ENCODE results near the gene ENTPD2. TPM values are rescaled to one million over a fixed set of nuclear protein-coding genes. Genes with fewer than 3 reads are reported as not detected.

Gene ENTPD2
- total and polyA plus RNA-seq, 7 experiments from 2014 or later: not detected

DNA sequence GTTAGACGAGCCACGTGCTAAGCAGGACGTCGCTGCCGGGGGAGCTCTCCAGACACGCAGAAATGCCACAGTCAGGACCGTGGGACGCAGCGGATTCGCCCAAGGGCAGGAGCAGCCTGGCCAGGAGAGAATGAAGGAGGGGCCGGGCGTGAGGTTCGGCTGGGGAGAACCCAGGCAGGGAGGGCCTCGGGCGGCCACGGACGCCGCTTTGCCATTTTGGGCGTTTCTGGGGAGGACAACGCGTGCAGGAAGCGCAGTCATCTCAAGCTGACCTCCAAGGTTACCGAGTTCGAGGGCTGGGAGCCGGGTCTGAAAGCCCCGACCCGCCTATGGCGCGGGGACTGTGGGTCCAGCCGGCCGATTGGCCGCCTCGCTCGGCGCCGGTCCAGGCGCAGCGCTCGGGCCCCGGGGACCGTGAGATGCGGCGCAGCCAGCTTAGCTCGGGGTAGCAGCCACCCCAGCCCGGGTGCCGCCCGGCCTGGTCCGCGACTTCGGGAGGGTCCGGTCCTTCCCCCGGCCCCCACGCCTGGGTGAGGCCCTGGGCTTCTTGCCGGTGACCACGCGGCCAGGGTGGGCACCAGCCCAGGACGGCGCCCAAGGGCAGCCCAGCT lies 32.2 kb upstream of the ENTPD2 start:
- H3K36me3 Mint-ChIP-seq: peaks cover 0 to 15% (median 5%) of the 10 kb centered on the region in 5 donors
- no peaks in the 10 kb centered on the region for H3K27me3 Mint-ChIP-seq
- Histone ChIP-seq H3K4me3 (ENCODE audit: low read length) (peak overlapping the region; percentile 73), H3K36me3 (ENCODE audit: control insufficient read depth in 2 of 3, insufficient read depth in 3 of 3, low read length in 3 of 3) (peaks cover 0 to 37% (median 0%) of the 10 kb centered on the region in 3 experiments), H3K9me3 (ENCODE audit: control insufficient read depth in 2 of 3, low read length in 3 of 3) (no peaks in the 10 kb centered on the region), H3K27ac (ENCODE audit: low read depth, low read length) (peak overlapping the region; percentile 89), H3K4me1 (ENCODE audit: control insufficient read depth in 2 of 2, insufficient read depth in 2 of 2, low read length in 2 of 2) (peaks cover 18% of the 10 kb centered on the region in 2 donors), H3K27me3 (ENCODE audit: control insufficient read depth in 2 of 2, insufficient read depth in 2 of 2, low read length in 2 of 2) (no peaks in the 10 kb centered on the region)
- H3K27ac Mint-ChIP-seq: peak overlapping the region; percentile 92 to 98 (median 94)
- H3K4me3 Mint-ChIP-seq: peak overlapping the region; percentile 78 to 96 (median 89)
- ChIA-PET POLR2A (interaction anchor here (0.6 to 4.5 kb wide), 23 partner anchors 9 to 676 kb away, joined by 3 to 70 read pairs (median 4); partner anchors contain the start of genes CYSRT1, DPP7, ENTR1 and NPDC1), CTCF (interaction anchor here (1.2 to 2.2 kb wide), 7 partner anchors 10 to 151 kb away, joined by 4 to 10 read pairs (median 5); partner anchors contain the start of gene SAPCD2)
- peaks cover 0 to 2% (median 0%) of the 10 kb centered on the region in 11 donors for H3K9me3 Mint-ChIP-seq
- peaks cover 25 to 31% (median 30%) of the 10 kb centered on the region in 7 donors for H3K4me1 Mint-ChIP-seq
- DNase-seq (peak in 3 of 9 donors; percentile 16 to 57 (median 25)), ATAC-seq (peak; percentile 0)
- intact Hi-C loops (cut with micrococcal nuclease): loop anchor here (1.0 to 5.0 kb wide), 18 partner anchors 9 to 674 kb away; partner anchors contain the start of genes SAPCD2 (in 2 of the 2), TPRN (in 2 of the 2), TUBB4B (in 2 of the 2) and UAP1L1 (in 2 of the 2)

DNA sequence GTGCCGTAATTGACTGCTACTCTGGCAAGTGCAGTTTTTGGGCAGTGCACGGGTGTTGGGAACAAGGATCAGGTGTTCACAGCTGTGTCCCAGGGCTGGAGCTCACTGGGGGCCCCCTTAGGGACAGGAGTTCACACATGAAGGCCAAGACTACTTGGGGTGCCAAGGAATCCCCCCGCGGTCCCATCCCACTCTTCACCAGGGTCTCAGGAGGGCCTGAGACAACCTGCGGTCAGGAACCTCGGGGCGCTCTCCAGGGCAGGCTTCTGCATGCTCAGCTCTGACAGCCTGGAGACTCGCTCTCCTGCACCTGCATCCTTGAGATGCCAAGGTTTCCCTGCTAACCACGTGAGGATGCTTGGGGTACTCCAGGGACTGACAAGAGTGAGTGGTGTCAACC lies 30.7 kb upstream of the ENTPD2 start:
- intact Hi-C loops (cut with micrococcal nuclease): no loop called here
- no peak overlapping the region for H3K27ac Mint-ChIP-seq

DNA sequence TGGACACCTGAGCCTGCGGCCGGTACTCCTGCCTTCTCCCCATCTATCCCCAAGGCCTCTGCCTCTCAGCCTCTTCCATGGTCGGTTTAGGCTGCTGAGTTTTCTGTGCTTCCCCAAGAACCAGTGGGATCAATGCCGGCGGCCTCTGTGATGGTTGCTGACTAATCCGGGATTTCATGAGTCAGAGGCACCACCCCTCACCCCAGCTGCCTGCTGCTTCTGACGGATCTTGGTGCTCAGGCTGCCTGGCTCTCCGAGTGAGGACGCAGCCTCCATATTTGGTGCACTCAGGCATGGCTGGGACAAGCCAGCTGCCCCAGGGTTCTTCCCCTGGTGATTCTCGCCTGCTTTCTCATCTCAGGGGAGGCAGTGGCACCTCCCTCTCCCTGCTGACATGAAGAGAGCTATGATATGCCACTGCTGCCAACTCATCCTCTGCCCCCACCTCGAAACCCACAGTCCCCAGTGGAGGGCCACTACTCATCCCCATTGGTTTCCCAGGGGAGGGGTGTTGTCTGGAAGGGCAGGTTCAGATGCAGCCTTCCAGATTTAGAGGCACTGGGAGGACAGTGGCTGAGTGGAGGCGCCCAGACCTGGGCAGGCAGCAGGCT lies 29.6 kb upstream of the ENTPD2 start:
- H3K9me3 ChIP-seq (ENCODE audit: control insufficient read depth in 2 of 3, low read length in 3 of 3): no peaks in the 10 kb centered on the region
- H3K36me3 ChIP-seq (ENCODE audit: control insufficient read depth in 2 of 3, insufficient read depth in 3 of 3, low read length in 3 of 3): peaks cover 0 to 26% (median 0%) of the 10 kb centered on the region in 3 experiments
- intact Hi-C loops (cut with micrococcal nuclease): no loop called here
- H3K4me3 ChIP-seq (ENCODE audit: low read length): no peak overlapping the region
- ATAC-seq (no peak), DNase-seq (no peak)
- ChIA-PET CTCF (no interaction called here), POLR2A (interaction anchor here (0.6 to 0.7 kb wide), 2 partner anchors 670 to 675 kb away, joined by 3 read pairs; no protein-coding TSS in a partner anchor)
- peaks cover 20 to 21% of the 10 kb centered on the region in 2 donors for H3K4me1 ChIP-seq (ENCODE audit: control insufficient read depth in 2 of 2, insufficient read depth in 2 of 2, low read length in 2 of 2)
- no peaks in the 10 kb centered on the region for H3K27me3 Mint-ChIP-seq
- H3K4me3 Mint-ChIP-seq: no peak overlapping the region
- H3K9me3 Mint-ChIP-seq: no peaks in the 10 kb centered on the region
- peaks cover 0 to 7% (median 2%) of the 10 kb centered on the region in 5 donors for H3K36me3 Mint-ChIP-seq
- H3K27ac ChIP-seq (ENCODE audit: low read depth, low read length): no peak overlapping the region
- peaks cover 14 to 27% (median 19%) of the 10 kb centered on the region in 7 donors for H3K4me1 Mint-ChIP-seq
- H3K27ac Mint-ChIP-seq: no peak overlapping the region
- no peaks in the 10 kb centered on the region for H3K27me3 ChIP-seq (ENCODE audit: control insufficient read depth in 2 of 2, insufficient read depth in 2 of 2, low read length in 2 of 2)

More for the DNA sequence above, 30.7 kb upstream of the ENTPD2 start:
- peaks cover 18% of the 10 kb centered on the region in 2 donors for H3K4me1 ChIP-seq (ENCODE audit: control insufficient read depth in 2 of 2, insufficient read depth in 2 of 2, low read length in 2 of 2)
- peaks cover 0 to 36% (median 0%) of the 10 kb centered on the region in 3 experiments for H3K36me3 ChIP-seq (ENCODE audit: control insufficient read depth in 2 of 3, insufficient read depth in 3 of 3, low read length in 3 of 3)
- ChIA-PET POLR2A (interaction anchor here (0.6 to 4.5 kb wide), 4 partner anchors 11 to 676 kb away, joined by 3 to 70 read pairs (median 4); partner anchors contain the start of gene SAPCD2), CTCF (interaction anchor here (2.2 kb wide), 1 partner anchor 55 kb away, joined by 6 read pairs; no protein-coding TSS in a partner anchor)
- peaks cover 0 to 15% (median 5%) of the 10 kb centered on the region in 5 donors for H3K36me3 Mint-ChIP-seq
- DNase-seq (no peak), ATAC-seq (no peak)
- H3K27me3 ChIP-seq (ENCODE audit: control insufficient read depth in 2 of 2, insufficient read depth in 2 of 2, low read length in 2 of 2): no peaks in the 10 kb centered on the region
- no peak overlapping the region for H3K27ac ChIP-seq (ENCODE audit: low read depth, low read length)
- H3K27me3 Mint-ChIP-seq: no peaks in the 10 kb centered on the region
- H3K4me3 Mint-ChIP-seq: peak overlapping the region in 1 of 10 donors; percentile 34
- H3K4me3 ChIP-seq (ENCODE audit: low read length): no peak overlapping the region
- H3K4me1 Mint-ChIP-seq: peaks cover 21 to 35% (median 28%) of the 10 kb centered on the region in 7 donors
- peaks cover 0 to 2% (median 0%) of the 10 kb centered on the region in 11 donors for H3K9me3 Mint-ChIP-seq
- H3K9me3 ChIP-seq (ENCODE audit: control insufficient read depth in 2 of 3, low read length in 3 of 3): no peaks in the 10 kb centered on the region

DNA sequence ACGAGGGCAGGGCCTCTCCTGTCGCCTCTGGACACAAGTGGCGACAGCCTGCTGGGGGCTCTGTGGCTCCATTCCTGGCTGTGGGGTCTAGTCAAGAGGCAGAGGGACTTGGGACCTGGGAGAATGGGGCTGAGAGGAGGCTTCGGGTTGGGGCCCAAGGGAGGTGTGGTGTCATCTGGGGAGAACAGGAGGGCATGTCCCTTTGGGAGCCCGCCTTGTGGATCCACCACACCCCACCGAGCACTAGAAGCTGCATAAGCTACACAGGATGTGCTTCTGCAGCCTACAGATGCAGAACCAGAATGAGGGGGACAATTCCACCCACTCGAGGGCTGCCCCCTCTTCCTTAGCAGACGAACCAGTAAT lies 29.0 kb upstream of the ENTPD2 start:
- H3K27me3 ChIP-seq (ENCODE audit: control insufficient read depth in 2 of 2, insufficient read depth in 2 of 2, low read length in 2 of 2): no peaks in the 10 kb centered on the region
- H3K4me3 ChIP-seq (ENCODE audit: low read length): no peak overlapping the region
- Mint-ChIP-seq H3K27me3 (no peaks in the 10 kb centered on the region), H3K4me1 (peaks cover 10 to 21% (median 14%) of the 10 kb centered on the region in 7 donors), H3K36me3 (peaks cover 0 to 4% (median under 1%) of the 10 kb centered on the region in 5 donors), H3K9me3 (no peaks in the 10 kb centered on the region), H3K4me3 (peak overlapping the region in 1 of 10 donors; percentile 25), H3K27ac (peak overlapping the region in 1 of 9 donors; percentile 38)
- H3K36me3 ChIP-seq (ENCODE audit: control insufficient read depth in 2 of 3, insufficient read depth in 3 of 3, low read length in 3 of 3): peaks cover 0 to 23% (median 0%) of the 10 kb centered on the region in 3 experiments
- intact Hi-C loops (cut with micrococcal nuclease): no loop called here
- DNase-seq (no peak), ATAC-seq (no peak)
- H3K9me3 ChIP-seq (ENCODE audit: control insufficient read depth in 2 of 3, low read length in 3 of 3): no peaks in the 10 kb centered on the region
- no peak overlapping the region for H3K27ac ChIP-seq (ENCODE audit: low read depth, low read length)
- CTCF ChIA-PET: no interaction called here
- peaks cover 21 to 23% of the 10 kb centered on the region in 2 donors for H3K4me1 ChIP-seq (ENCODE audit: control insufficient read depth in 2 of 2, insufficient read depth in 2 of 2, low read length in 2 of 2)
- POLR2A ChIA-PET: no interaction called here

DNA sequence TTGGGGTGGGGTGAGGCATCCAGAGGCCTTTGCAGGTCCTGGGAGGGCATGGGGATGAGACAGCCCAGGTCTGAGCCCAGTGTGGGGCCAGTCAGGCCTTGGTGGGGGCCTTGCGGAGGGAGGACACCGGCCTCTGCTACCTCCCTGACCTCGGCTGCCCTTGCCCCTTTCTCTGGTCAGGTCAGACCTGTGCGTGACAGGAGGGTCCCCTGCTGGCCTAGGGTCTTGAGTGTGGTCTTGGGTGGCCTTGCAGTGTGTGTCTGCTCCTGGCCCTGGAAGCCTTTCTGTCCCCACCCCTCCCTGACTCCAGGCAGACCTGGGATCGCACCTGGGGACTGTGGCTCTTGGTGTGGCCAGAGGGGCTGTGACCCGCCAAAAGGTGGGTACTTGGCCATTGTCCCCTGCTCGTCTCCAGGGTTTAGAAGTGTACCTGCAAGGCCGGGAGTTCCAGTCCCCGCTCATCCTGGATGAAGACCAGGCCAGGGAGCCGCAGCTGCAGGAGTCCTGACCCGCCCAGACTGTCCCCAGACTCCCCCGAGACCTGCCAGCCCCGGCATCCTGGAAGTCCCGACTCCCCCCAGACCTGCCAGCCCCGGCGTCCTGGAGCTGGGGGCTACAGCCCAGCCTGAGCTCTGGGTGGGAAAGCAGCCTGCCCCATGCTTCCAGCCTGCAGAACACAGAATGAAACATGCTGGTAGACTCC lies 28.5 kb upstream of the ENTPD2 start:
- DNase-seq: no peak
- intact Hi-C loops (cut with micrococcal nuclease): no loop called here
- no peak overlapping the region for H3K27ac ChIP-seq (ENCODE audit: low read depth, low read length)
- Mint-ChIP-seq H3K9me3 (no peaks in the 10 kb centered on the region), H3K36me3 (peaks cover 0 to 4% (median 0%) of the 10 kb centered on the region in 5 donors), H3K27ac (peak overlapping the region in 1 of 9 donors; percentile 38), H3K4me1 (peaks cover 5 to 16% (median 8%) of the 10 kb centered on the region in 7 donors), H3K4me3 (no peak overlapping the region), H3K27me3 (no peaks in the 10 kb centered on the region)
- H3K36me3 ChIP-seq (ENCODE audit: control insufficient read depth in 2 of 3, insufficient read depth in 3 of 3, low read length in 3 of 3): peaks cover 0 to 23% (median 0%) of the 10 kb centered on the region in 3 experiments
- no peaks in the 10 kb centered on the region for H3K27me3 ChIP-seq (ENCODE audit: control insufficient read depth in 2 of 2, insufficient read depth in 2 of 2, low read length in 2 of 2)
- H3K4me1 ChIP-seq (ENCODE audit: control insufficient read depth in 2 of 2, insufficient read depth in 2 of 2, low read length in 2 of 2): peaks cover 15 to 17% of the 10 kb centered on the region in 2 donors
- CTCF ChIA-PET: no interaction called here
- no peak overlapping the region for H3K4me3 ChIP-seq (ENCODE audit: low read length)
- ATAC-seq: no peak
- no peaks in the 10 kb centered on the region for H3K9me3 ChIP-seq (ENCODE audit: control insufficient read depth in 2 of 3, low read length in 3 of 3)
- POLR2A ChIA-PET: interaction anchor here (0.9 kb wide), 1 partner anchor 12 kb away, joined by 3 read pairs; the partner anchor contains the start of gene SAPCD2

Data from naive thymus-derived CD4-positive, alpha-beta T cell (primary cell).